Mucosa of descending colon (tissue), 3 donors: ENCODE results near the gene MBD3. TPM values are rescaled to one million over a fixed set of nuclear protein-coding genes. Genes with fewer than 3 reads are reported as not detected.

ENCODE experiments used
- ATAC-seq: fragments of 200-7000 bp; cut with Tn5 transposase; one replicate; pipeline ENCODE4 v1.9.1; 2020; ENCODE audit warnings: mild to moderate bottlenecking, moderate library complexity
- DNase-seq, 3 donors: peaks; one replicate each; pipeline ENCODE4 v3.0.0-alpha.2; 2020
- H3K36me3 ChIP-seq: fragments of 200-600 bp; one replicate; pipeline ENCODE4 v1.8.0; 2021; ENCODE audit warnings: low read depth, mild to moderate bottlenecking
- H3K4me1 ChIP-seq: fragments of 200-600 bp; one replicate; pipeline ENCODE4 v1.8.0; 2021; ENCODE audit warnings: low read depth, mild to moderate bottlenecking
- H3K4me3 ChIP-seq: fragments of 200-600 bp; one replicate; pipeline ENCODE4 v1.8.0; 2021; ENCODE audit warnings: mild to moderate bottlenecking
- H3K9me3 ChIP-seq: fragments of 200-600 bp; one replicate; pipeline ENCODE4 v1.8.0; 2021; ENCODE audit warnings: mild to moderate bottlenecking
- CTCF ChIP-seq: fragments of 200-600 bp; IDR thresholded peaks from one replicate; pipeline ENCODE4 v1.8.0; 2022; ENCODE audit warnings: antibody characterized with exemption, mild to moderate bottlenecking
- intact Hi-C, 2 donors: fragments of 100-400 bp; cut with DNase I in 1 of 2; cut with micrococcal nuclease in 1 of 2; formaldehyde crosslinking; loops; one replicate each; pipeline versions ENCODE4 v1.11.0 to v1.11.1; 2022; cut with DNase I, micrococcal nuclease
- total RNA-seq, 3 donors: library from RNA; stranded (reverse); fragmentation: NEBNext Ultra II Directional in 2 of 3; extraction: Animal tissue kit (Norgen Biotek cat#: 25700) in 2 of 3; gene quantifications; one replicate each; pipeline versions ENCODE4 v1.2.1 to v1.2.4, GENCODE V29; 2021 to 2023
- donor health status: DM: no; HTN: no; CAD: no; lungs with moderate emphysema.
- donor health status: DM: no; HTN: no; CAD: no.
- donor health status: DM: no; HTN: yes; CAD: no.

The MBD3 gene
- total RNA-seq, 3 donors from 2014 or later: 54.1 to 78.2 (median 54.2) TPM

GRCh38 chr19:1592024-1592754 lies 476 bp downstream of the MBD3 start:
- peak; percentile 84 to 91 (median 91) for DNase-seq
- Histone ChIP-seq H3K4me1 (peaks cover 14% of the 10 kb centered on the region), H3K36me3 (no peaks in the 10 kb centered on the region), H3K9me3 (no peaks in the 10 kb centered on the region), H3K4me3 (peak overlapping the region; percentile 56)
- TF ChIP-seq CTCF: no peak
- intact Hi-C loops: no loop called here
- peak; percentile 90 for ATAC-seq

GRCh38 chr19:1591421-1592023 lies 1.1 kb downstream of the MBD3 start:
- Histone ChIP-seq H3K4me3 (peak overlapping the region; percentile 56), H3K9me3 (no peaks in the 10 kb centered on the region), H3K4me1 (peaks cover 14% of the 10 kb centered on the region), H3K36me3 (no peaks in the 10 kb centered on the region)
- no peak for TF ChIP-seq CTCF
- DNase-seq: peak in 1 of 3 donors; percentile 61
- ATAC-seq: peak; percentile 4
- intact Hi-C loops: no loop called here

GRCh38 chr19:1590641-1591397 lies 1.8 kb downstream of the MBD3 start:
- H3K9me3 ChIP-seq: no peaks in the 10 kb centered on the region
- no peaks in the 10 kb centered on the region for H3K36me3 ChIP-seq
- intact Hi-C loops: no loop called here
- ATAC-seq (no peak), DNase-seq (no peak)
- TF ChIP-seq CTCF: no peak
- no peak overlapping the region for H3K4me3 ChIP-seq
- H3K4me1 ChIP-seq: peaks cover 14% of the 10 kb centered on the region

GRCh38 chr19:1587872-1588271 lies 4.8 kb downstream of the MBD3 start:
- Histone ChIP-seq H3K4me1 (peaks cover 14% of the 10 kb centered on the region), H3K36me3 (no peaks in the 10 kb centered on the region), H3K4me3 (no peak overlapping the region), H3K9me3 (no peaks in the 10 kb centered on the region)
- intact Hi-C loops: no loop called here
- ATAC-seq (no peak), DNase-seq (no peak)
- no peak for TF ChIP-seq CTCF

- Histone ChIP-seq H3K4me3 (no peak overlapping the region), H3K4me1 (no peaks in the 10 kb centered on the region), H3K9me3 (no peaks in the 10 kb centered on the region), H3K36me3 (no peaks in the 10 kb centered on the region)
- no peak for ATAC-seq
- no peak for DNase-seq
- TF ChIP-seq CTCF: no peak
- intact Hi-C loops: no loop called here
These were observed 7.5 kb downstream of the MBD3 start for GRCh38 chr19:1585243-1585580.
